Mesendoderm (in vitro differentiated cells): ENCODE data around the gene KCNG4. TPM values are rescaled to one million over a fixed set of nuclear protein-coding genes. Genes with fewer than 3 reads are reported as not detected.

ENCODE experiments used
- DNase-seq: peaks from one replicate; pipeline ENCODE4 v3.0.0; 2013
- H2AK5ac ChIP-seq: 2 replicates; pipeline ENCODE4 v1.6.1; 2013; ENCODE audit warnings: low read length, inconsistent platforms
- H2BK120ac ChIP-seq: 2 replicates; pipeline ENCODE4 v1.6.1; 2013; ENCODE audit warnings: low read depth, mild to moderate bottlenecking, low read length, moderate library complexity, mixed read lengths
- H2BK15ac ChIP-seq: replicated peaks from 2 replicates; pipeline ENCODE4 v1.6.1; 2013; ENCODE audit warnings: low read depth, mild to moderate bottlenecking, moderate library complexity
- H2BK5ac ChIP-seq: 2 replicates; pipeline ENCODE4 v1.6.1; 2013; ENCODE audit warnings: low read length, inconsistent platforms
- H3K18ac ChIP-seq: 2 replicates; pipeline ENCODE4 v1.6.1; 2013; ENCODE audit warnings: mild to moderate bottlenecking, low read length, mixed read lengths
- H3K23ac ChIP-seq: one replicate; pipeline ENCODE4 v1.6.1; 2013; ENCODE audit warnings: low read length
- H3K27ac ChIP-seq: 2 replicates; pipeline ENCODE4 v1.5.1; 2013; ENCODE audit warnings: low read depth, mild to moderate bottlenecking, inconsistent platforms, low read length, moderate library complexity
- H3K27me3 ChIP-seq: 2 replicates; pipeline ENCODE4 v1.6.1; 2013; ENCODE audit warnings: low read length, control low read depth, mild to moderate bottlenecking, inconsistent platforms; ENCODE audit not compliant: insufficient read depth, poor library complexity
- H3K36me3 ChIP-seq: 2 replicates; pipeline ENCODE4 v1.6.1; 2013; ENCODE audit warnings: low read length, inconsistent platforms; ENCODE audit not compliant: control insufficient read depth, insufficient read depth
- H3K4ac ChIP-seq: one replicate; pipeline ENCODE4 v1.6.1; 2013; ENCODE audit warnings: low read depth, mild to moderate bottlenecking, low read length, moderate library complexity
- H3K4me1 ChIP-seq: 2 replicates; pipeline ENCODE4 v1.6.1; 2013; ENCODE audit warnings: low read depth, low read length, inconsistent platforms; ENCODE audit not compliant: control insufficient read depth
- H3K4me2 ChIP-seq: 2 replicates; pipeline ENCODE4 v1.6.1; 2013; ENCODE audit warnings: low read length
- H3K4me3 ChIP-seq: 2 replicates; pipeline ENCODE4 v1.5.1; 2013; ENCODE audit warnings: mild to moderate bottlenecking, low read length
- H3K56ac ChIP-seq: one replicate; pipeline ENCODE4 v1.6.1; 2013; ENCODE audit warnings: low read length
- H3K79me1 ChIP-seq: 2 replicates; pipeline ENCODE4 v1.6.1; 2013; ENCODE audit warnings: low read length, inconsistent platforms
- H3K79me2 ChIP-seq: 2 replicates; pipeline ENCODE4 v1.6.1; 2013; ENCODE audit warnings: mild to moderate bottlenecking, low read length; ENCODE audit not compliant: control insufficient read depth, insufficient read depth
- H3K9ac ChIP-seq: 2 replicates; pipeline ENCODE4 v1.6.1; 2013; ENCODE audit warnings: low read length, inconsistent platforms
- H4K5ac ChIP-seq: one replicate; pipeline ENCODE4 v1.6.1; 2013; ENCODE audit warnings: low read length
- H4K8ac ChIP-seq: one replicate; pipeline ENCODE4 v1.6.1; 2013; ENCODE audit warnings: low read depth, mild to moderate bottlenecking, control low read depth, low read length, moderate library complexity
- WGBS: extraction: QIAGEN DNeasy Blood & Tissue Kit; methylation state at CpG from one replicate; pipeline ENCODE4 v1.1.7; 2013; ENCODE audit warnings: low lambda C conversion rate, missing lambda C conversion rate; ENCODE audit not compliant: insufficient coverage; ENCODE audit errors: extremely low coverage; 5-methylcytosine and 5-hydroxymethylcytosine counted together
- small RNA-seq: library from polyadenylated mRNA; stranded (forward); fragments of <200 nt; extraction: miRNeasy Mini kit (QIAGEN cat#:217004); gene quantifications from one replicate; pipeline ENCODE3, GENCODE V24; 2013; ENCODE audit not compliant: insufficient read depth

The KCNG4 gene

DNA sequence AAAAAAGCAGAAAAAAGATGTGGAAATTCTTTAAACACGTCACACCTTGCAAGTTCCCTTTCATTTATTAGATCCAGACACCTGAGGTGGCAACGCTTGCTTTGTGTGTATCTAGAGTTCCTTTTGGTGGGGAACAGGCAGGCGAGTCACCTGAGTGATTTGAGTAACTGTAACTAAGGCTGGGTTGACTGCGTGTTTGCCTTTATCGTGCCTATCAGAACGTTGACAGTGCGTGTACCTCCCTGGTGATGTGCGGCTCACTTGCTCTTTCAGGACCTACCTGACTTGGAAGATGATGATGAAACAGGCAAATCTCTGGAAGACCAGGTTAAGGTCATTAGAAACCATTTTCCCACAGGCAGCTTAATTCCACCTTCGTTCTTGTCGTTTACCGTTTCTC lies 65.4 kb downstream of the KCNG4 start:
- H3K56ac ChIP-seq = no peak overlapping the region
- no peak overlapping the region for H3K23ac ChIP-seq
- H3K27me3 ChIP-seq = no peaks in the 10 kb centered on the region
- no peaks in the 10 kb centered on the region for H3K4me1 ChIP-seq
- WGBS = no CpG with 5 or more reads among the region's 11 CpGs
- no peak overlapping the region for H3K4me2 ChIP-seq
- H3K36me3 ChIP-seq = no peaks in the 10 kb centered on the region
- H2BK5ac ChIP-seq = no peak overlapping the region
- no peak overlapping the region for H3K4me3 ChIP-seq
- no peak for DNase-seq
- no peak overlapping the region for H2BK120ac ChIP-seq
- no peak overlapping the region for H4K8ac ChIP-seq
- H3K18ac ChIP-seq = no peak overlapping the region
- no peak overlapping the region for H3K9ac ChIP-seq
- no peak overlapping the region for H2AK5ac ChIP-seq
- H3K79me1 ChIP-seq = no peaks in the 10 kb centered on the region
- no peak overlapping the region for H3K4ac ChIP-seq
- no peak overlapping the region for H3K27ac ChIP-seq
- H4K5ac ChIP-seq = no peak overlapping the region
- no peaks in the 10 kb centered on the region for H3K79me2 ChIP-seq
- no peak overlapping the region for H2BK15ac ChIP-seq

DNA sequence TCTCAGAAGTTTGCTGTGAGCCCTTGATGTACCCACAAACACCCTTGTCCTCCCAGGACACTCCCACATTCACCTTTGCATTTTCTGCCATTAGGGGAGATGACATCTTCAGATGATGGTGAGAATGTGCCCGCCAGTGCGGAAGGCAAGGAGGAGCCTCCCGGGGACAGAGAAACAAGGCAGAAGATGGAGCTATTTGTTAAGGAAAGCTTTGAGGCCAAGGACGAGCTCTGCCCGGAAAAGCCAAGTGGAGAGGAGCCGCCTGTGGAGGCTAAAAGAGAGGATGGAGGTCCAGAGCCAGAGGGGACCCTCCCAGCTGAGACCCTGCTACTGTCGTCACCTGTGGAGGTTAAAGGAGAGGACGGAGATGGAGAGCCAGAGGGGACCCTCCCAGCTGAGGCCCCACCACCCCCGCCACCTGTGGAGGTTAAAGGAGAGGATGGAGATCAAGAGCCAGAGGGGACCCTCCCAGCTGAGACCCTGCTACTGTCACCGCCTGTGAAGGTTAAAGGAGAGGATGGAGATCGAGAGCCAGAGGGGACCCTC lies 70.0 kb downstream of the KCNG4 start:
- no peak overlapping the region for H2AK5ac ChIP-seq
- no peak overlapping the region for H3K18ac ChIP-seq
- no peak for DNase-seq
- H3K36me3 ChIP-seq = no peaks in the 10 kb centered on the region
- H3K23ac ChIP-seq = no peak overlapping the region
- H3K4me2 ChIP-seq = no peak overlapping the region
- H3K4me1 ChIP-seq = no peaks in the 10 kb centered on the region
- H3K4me3 ChIP-seq = no peak overlapping the region
- no CpG with 5 or more reads among the region's 11 CpGs for WGBS
- H3K27me3 ChIP-seq = no peaks in the 10 kb centered on the region
- no peak overlapping the region for H2BK5ac ChIP-seq
- H3K4ac ChIP-seq = no peak overlapping the region
- H4K8ac ChIP-seq = no peak overlapping the region
- no peaks in the 10 kb centered on the region for H3K79me1 ChIP-seq
- H3K56ac ChIP-seq = no peak overlapping the region
- H2BK15ac ChIP-seq = no peak overlapping the region
- no peak overlapping the region for H3K27ac ChIP-seq
- no peak overlapping the region for H4K5ac ChIP-seq
- H2BK120ac ChIP-seq = no peak overlapping the region
- no peaks in the 10 kb centered on the region for H3K79me2 ChIP-seq
- H3K9ac ChIP-seq = no peak overlapping the region

Small RNA genes within 50 kb of the gene (small RNA-seq; reads per million reads assigned to genes)
- not detected for gene RNA5SP433
